Loucy (cell line): Measurements from ENCODE around the gene ZNF10.

Experiments
- EZH2phosphoT487 ChIP-seq: fragments of 200-600 bp; IDR thresholded peaks from 2 replicates; pipeline ENCODE4 v1.6.1; 2018; ENCODE audit warnings: antibody characterized with exemption, mild to moderate bottlenecking, moderate library complexity, borderline replicate concordance
- TF ChIP-seq, protein P1 (sequence below): fragments of 200-600 bp; sonication (generic); conservative IDR thresholded peaks from 2 replicates; pipeline ENCODE4 v1.5.1; 2014; ENCODE audit warnings: mild to moderate bottlenecking, antibody characterized with exemption, low read length

DNA sequence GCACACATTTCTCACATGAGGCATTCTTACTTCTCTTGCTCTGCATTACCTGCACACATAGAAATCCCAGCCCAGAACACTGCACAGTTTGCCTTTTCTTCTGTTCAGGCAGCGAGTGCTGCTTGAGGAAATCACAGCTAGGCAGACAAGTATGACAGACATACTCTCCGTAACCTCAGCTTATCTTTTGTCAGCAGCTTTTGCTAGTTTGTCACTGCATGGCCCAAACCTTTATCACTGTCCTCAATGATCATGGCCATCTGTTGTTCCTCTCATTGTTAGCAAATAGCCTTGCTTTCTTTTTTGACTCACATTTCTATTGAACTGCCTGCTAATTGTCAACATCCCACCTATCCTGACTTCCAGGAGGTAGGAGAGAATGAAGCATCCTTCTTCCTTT lies 5.3 kb downstream of the ZNF10 start:
- TF ChIP-seq, protein P1, sequence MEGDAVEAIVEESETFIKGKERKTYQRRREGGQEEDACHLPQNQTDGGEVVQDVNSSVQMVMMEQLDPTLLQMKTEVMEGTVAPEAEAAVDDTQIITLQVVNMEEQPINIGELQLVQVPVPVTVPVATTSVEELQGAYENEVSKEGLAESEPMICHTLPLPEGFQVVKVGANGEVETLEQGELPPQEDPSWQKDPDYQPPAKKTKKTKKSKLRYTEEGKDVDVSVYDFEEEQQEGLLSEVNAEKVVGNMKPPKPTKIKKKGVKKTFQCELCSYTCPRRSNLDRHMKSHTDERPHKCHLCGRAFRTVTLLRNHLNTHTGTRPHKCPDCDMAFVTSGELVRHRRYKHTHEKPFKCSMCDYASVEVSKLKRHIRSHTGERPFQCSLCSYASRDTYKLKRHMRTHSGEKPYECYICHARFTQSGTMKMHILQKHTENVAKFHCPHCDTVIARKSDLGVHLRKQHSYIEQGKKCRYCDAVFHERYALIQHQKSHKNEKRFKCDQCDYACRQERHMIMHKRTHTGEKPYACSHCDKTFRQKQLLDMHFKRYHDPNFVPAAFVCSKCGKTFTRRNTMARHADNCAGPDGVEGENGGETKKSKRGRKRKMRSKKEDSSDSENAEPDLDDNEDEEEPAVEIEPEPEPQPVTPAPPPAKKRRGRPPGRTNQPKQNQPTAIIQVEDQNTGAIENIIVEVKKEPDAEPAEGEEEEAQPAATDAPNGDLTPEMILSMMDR = no peak
- no peak for TF ChIP-seq EZH2phosphoT487
